ENCODE results near the gene C9.
A peak's percentile ranks its signal among the peaks of the same experiment; 100 is the strongest.

DNA sequence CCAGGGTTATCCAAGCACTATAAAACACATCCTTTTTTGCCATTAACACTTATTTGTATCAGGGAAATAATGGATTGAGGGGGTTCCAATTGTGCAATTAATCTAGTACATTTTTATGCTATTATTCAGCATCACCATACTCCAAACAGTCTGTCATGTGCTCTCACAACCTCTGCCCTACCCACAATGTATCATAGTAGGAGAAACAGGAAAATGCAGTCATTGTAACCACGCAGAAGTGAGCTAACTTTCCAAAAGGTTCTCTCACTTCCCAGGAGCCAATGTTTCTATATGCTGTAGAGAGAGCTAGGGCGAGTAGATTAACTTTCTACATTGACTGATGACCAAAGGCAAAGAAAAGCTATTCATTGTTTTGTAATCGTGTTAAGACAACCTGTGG is 30.7 kb upstream of the C9 start:
- TF ChIP-seq, protein P1, sequence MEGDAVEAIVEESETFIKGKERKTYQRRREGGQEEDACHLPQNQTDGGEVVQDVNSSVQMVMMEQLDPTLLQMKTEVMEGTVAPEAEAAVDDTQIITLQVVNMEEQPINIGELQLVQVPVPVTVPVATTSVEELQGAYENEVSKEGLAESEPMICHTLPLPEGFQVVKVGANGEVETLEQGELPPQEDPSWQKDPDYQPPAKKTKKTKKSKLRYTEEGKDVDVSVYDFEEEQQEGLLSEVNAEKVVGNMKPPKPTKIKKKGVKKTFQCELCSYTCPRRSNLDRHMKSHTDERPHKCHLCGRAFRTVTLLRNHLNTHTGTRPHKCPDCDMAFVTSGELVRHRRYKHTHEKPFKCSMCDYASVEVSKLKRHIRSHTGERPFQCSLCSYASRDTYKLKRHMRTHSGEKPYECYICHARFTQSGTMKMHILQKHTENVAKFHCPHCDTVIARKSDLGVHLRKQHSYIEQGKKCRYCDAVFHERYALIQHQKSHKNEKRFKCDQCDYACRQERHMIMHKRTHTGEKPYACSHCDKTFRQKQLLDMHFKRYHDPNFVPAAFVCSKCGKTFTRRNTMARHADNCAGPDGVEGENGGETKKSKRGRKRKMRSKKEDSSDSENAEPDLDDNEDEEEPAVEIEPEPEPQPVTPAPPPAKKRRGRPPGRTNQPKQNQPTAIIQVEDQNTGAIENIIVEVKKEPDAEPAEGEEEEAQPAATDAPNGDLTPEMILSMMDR (conservative IDR thresholded peaks at IDR 0.05; ENCODE audit: low read depth, low read length) = no peak
- TF ChIP-seq POLR2A (IDR thresholded peaks at IDR 0.05; ENCODE audit: low read depth, low read length) (no peak), MAFK (IDR thresholded peaks at IDR 0.05; ENCODE audit: low read depth, low read length) (no peak), FOS (IDR thresholded peaks at IDR 0.05; ENCODE audit: low read depth, low read length) (peak; percentile 7; the same call in 1 of the 2 replicates), RCOR1 (IDR thresholded peaks at IDR 0.05; ENCODE audit: insufficient replicate concordance, low read length) (no peak), RAD21 (IDR thresholded peaks at IDR 0.05; ENCODE audit: low read length) (no peak), NFE2L2 (IDR thresholded peaks at IDR 0.05; ENCODE audit: low read depth, low read length) (no peak), MAZ (IDR thresholded peaks at IDR 0.05; ENCODE audit: borderline replicate concordance, low read depth, low read length) (no peak), RFX5 (IDR thresholded peaks at IDR 0.05; ENCODE audit: low read depth, low read length) (no peak), CEBPB (IDR thresholded peaks at IDR 0.05; ENCODE audit: low read depth, low read length) (peak; percentile 87), SMC3 (IDR thresholded peaks at IDR 0.05; ENCODE audit: low read depth, low read length) (no peak)
- TF ChIP-seq, protein P2, sequence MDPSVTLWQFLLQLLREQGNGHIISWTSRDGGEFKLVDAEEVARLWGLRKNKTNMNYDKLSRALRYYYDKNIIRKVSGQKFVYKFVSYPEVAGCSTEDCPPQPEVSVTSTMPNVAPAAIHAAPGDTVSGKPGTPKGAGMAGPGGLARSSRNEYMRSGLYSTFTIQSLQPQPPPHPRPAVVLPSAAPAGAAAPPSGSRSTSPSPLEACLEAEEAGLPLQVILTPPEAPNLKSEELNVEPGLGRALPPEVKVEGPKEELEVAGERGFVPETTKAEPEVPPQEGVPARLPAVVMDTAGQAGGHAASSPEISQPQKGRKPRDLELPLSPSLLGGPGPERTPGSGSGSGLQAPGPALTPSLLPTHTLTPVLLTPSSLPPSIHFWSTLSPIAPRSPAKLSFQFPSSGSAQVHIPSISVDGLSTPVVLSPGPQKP (IDR thresholded peaks at IDR 0.05; ENCODE audit: borderline replicate concordance, low read depth, low read length) = no peak
- TF ChIP-seq, protein P3, sequence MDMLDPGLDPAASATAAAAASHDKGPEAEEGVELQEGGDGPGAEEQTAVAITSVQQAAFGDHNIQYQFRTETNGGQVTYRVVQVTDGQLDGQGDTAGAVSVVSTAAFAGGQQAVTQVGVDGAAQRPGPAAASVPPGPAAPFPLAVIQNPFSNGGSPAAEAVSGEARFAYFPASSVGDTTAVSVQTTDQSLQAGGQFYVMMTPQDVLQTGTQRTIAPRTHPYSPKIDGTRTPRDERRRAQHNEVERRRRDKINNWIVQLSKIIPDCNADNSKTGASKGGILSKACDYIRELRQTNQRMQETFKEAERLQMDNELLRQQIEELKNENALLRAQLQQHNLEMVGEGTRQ (IDR thresholded peaks at IDR 0.05; ENCODE audit: low read depth, low read length) = peak; percentile 62; the same call in 1 of the 2 replicates
